Tibial artery (tissue), 4 donors: ENCODE results near the gene NOS2.
"Not testable (repeated sequence)": the region's sequence is repeated elsewhere in the genome, so short reads cannot be mapped to it uniquely, and the experiment has no call there.

ENCODE experiments used
- DNase-seq, 2 donors: peaks; one replicate each; pipeline ENCODE4 v3.0.0-alpha.2; 2019
- H3K27ac ChIP-seq, 2 donors: fragments of 200-600 bp; sonication (generic) in 1 of 2; 1 replicate in 1 of 2; 2 replicates in 1 of 2; pipeline ENCODE4 v1.5.1; 2018 to 2019; ENCODE audit warnings: mild to moderate bottlenecking in 1 of 2
- H3K27me3 ChIP-seq, 2 donors: fragments of 200-600 bp; sonication (generic) in 1 of 2; one replicate each; pipeline versions ENCODE4 v1.5.1 to v1.6.0; 2016 to 2019
- H3K36me3 ChIP-seq, 3 donors: fragments of 200-600 bp; sonication (generic) in 2 of 3; one replicate each; pipeline ENCODE4 v1.5.1; 2016 to 2019; ENCODE audit warnings: mild to moderate bottlenecking in 2 of 3
- H3K4me1 ChIP-seq, 4 donors: fragments of 200-600 bp; sonication (generic) in 2 of 4; 1 replicate in 3 of 4; 2 replicates in 1 of 4; pipeline ENCODE4 v1.5.1; 2016 to 2019
- H3K4me3 ChIP-seq, 2 donors: fragments of 200-600 bp; sonication (generic) in 1 of 2; 1 replicate in 1 of 2; 2 replicates in 1 of 2; pipeline ENCODE4 v1.5.1; 2018 to 2019; ENCODE audit warnings: mild to moderate bottlenecking in 2 of 2
- H3K9me3 ChIP-seq, 3 donors: fragments of 200-600 bp; sonication (generic) in 1 of 3; one replicate each; pipeline ENCODE4 v1.5.1; 2016 to 2019
- CTCF ChIP-seq, 2 experiments: fragments of 200-600 bp in 1 of 2; fragments of 450-650 bp in 1 of 2; IDR thresholded peaks; one replicate each; pipeline ENCODE4 v1.5.1; 2017 to 2019; ENCODE audit warnings: antibody characterized with exemption in 2 of 2, mild to moderate bottlenecking in 1 of 2, moderate library complexity in 1 of 2
- intact Hi-C: fragments of 100-400 bp; cut with DNase I; formaldehyde crosslinking; loops from one replicate; pipeline ENCODE4 v1.15.0; 2023; ENCODE audit warnings: low total_unique reads

NOS2 gene

GRCh38 chr17:27759528-27759927, 40.8 kb downstream of the NOS2 start:
- intact Hi-C loops: no loop called here
- no peak for TF ChIP-seq CTCF (IDR thresholded peaks at IDR 0.05)
- H3K36me3 ChIP-seq: no peaks in the 10 kb centered on the region

DNA sequence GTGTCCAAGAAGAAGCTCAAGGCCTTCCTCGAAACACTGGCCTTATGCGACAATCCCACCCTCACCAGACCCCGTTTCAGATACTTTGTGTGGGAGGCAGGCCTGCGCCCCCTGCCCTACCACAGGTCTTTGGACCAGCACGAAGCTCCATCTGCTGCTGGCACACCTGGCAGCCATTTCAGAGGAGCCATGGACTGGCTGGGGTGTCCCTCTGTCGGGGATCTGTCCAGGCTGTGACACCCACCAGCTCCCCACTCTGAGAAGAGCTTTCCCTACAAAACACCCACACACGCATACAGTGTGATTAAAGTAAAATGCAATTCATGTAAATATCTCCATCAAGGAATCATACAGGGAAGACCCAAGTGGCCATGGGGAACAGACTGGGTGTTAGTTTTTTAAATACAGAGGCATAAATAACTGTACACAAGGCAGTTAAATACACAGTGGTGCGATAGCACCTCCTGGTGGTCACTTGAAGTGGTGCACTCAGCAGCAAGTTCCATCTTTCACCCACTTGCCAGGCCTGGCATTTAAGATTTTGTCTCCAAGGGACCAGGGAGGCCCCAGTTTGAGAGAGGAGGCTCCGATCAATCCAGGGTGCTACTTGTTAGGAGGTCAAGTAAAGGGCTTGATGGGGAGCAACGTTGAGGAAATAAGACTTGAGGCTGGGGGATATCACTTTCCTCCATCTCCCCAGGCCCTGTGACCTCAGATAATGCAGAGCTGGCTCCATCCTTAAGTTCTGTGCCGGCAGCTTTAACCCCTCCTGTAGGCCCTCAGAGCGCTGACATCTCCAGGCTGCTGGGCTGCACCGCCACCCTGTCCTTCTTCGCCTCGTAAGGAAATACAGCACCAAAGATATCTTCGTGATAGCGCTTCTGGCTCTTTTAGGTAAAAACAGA, 43.6 kb downstream of the NOS2 start:
- Histone ChIP-seq H3K27ac (no peak overlapping the region), H3K27me3 (no peaks in the 10 kb centered on the region), H3K36me3 (no peaks in the 10 kb centered on the region), H3K4me1 (no peaks in the 10 kb centered on the region), H3K9me3 (no peaks in the 10 kb centered on the region), H3K4me3 (no peak overlapping the region)
- DNase-seq: peak; percentile 42 to 63
- peak; percentile 71 to 80 for TF ChIP-seq CTCF (IDR thresholded peaks at IDR 0.05)
- intact Hi-C loops: no loop called here

More at GRCh38 chr17:27759528-27759927, 40.8 kb downstream of the NOS2 start:
- Histone ChIP-seq H3K4me1 (no peaks in the 10 kb centered on the region), H3K27ac (no peak overlapping the region), H3K27me3 (no peaks in the 10 kb centered on the region), H3K4me3 (no peak overlapping the region), H3K9me3 (no peaks in the 10 kb centered on the region)
- no peak for DNase-seq

DNA sequence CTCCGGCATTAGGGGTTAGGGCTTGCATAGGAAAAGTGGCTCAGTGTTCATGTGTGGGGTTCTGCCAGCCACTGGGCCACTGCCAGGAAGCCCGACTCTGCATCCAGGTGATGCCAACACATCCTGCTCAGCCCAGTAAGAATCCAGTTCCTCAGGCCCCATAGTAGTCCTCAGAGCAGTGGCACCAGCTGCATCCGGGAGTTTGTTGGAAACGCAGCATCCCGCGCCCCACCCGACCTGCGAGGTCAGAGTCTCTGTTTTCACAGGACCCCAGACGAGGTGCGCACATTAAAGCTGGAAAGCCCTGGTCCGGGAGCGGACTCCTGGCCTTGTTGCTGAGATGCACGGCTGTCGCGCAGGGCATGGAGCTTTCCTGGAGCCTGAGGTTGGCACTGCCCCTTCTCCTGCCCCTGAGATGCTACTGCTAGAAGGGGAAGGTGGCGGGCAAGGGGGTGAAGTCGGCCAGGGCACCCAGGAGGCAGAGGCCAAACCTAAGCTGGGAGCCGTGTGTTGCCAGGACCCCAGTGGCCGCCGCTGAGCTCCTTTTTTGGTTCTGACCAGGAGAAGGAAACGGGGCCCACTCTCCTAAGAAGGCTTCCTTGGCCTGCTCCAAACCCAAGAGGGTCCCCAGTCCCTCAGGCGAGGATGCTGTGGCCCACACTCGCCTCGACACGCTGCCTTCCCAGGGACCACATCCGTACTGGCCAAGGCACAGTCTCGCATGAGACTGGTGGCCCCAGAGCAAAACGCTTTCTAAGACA, 44.4 kb downstream of the NOS2 start:
- H3K27me3 ChIP-seq: no peaks in the 10 kb centered on the region
- intact Hi-C loops: no loop called here

GRCh38 chr17:27754549-27754948, 45.8 kb downstream of the NOS2 start:
- TF ChIP-seq CTCF (IDR thresholded peaks at IDR 0.05): no peak

More for the DNA sequence above, 44.4 kb downstream of the NOS2 start:
- Histone ChIP-seq H3K36me3 (no peaks in the 10 kb centered on the region), H3K27ac (no peak overlapping the region), H3K4me1 (no peaks in the 10 kb centered on the region), H3K9me3 (no peaks in the 10 kb centered on the region), H3K4me3 (no peak overlapping the region)
- no peak for TF ChIP-seq CTCF (IDR thresholded peaks at IDR 0.05)
- peak in 1 of 2 donors; percentile 60 for DNase-seq

GRCh38 chr17:27753726-27754125, 46.6 kb downstream of the NOS2 start:
- H3K36me3 ChIP-seq, H3K27me3 ChIP-seq, DNase-seq, H3K4me1 ChIP-seq, intact Hi-C loops, H3K4me3 ChIP-seq, H3K9me3 ChIP-seq, H3K27ac ChIP-seq: not testable (repeated sequence)

More at GRCh38 chr17:27754549-27754948, 45.8 kb downstream of the NOS2 start:
- Histone ChIP-seq H3K27ac (no peak overlapping the region), H3K9me3 (no peaks in the 10 kb centered on the region), H3K4me1 (no peaks in the 10 kb centered on the region), H3K27me3 (no peaks in the 10 kb centered on the region), H3K4me3 (no peak overlapping the region), H3K36me3 (no peaks in the 10 kb centered on the region)
- intact Hi-C loops: no loop called here
- no peak for DNase-seq

DNA sequence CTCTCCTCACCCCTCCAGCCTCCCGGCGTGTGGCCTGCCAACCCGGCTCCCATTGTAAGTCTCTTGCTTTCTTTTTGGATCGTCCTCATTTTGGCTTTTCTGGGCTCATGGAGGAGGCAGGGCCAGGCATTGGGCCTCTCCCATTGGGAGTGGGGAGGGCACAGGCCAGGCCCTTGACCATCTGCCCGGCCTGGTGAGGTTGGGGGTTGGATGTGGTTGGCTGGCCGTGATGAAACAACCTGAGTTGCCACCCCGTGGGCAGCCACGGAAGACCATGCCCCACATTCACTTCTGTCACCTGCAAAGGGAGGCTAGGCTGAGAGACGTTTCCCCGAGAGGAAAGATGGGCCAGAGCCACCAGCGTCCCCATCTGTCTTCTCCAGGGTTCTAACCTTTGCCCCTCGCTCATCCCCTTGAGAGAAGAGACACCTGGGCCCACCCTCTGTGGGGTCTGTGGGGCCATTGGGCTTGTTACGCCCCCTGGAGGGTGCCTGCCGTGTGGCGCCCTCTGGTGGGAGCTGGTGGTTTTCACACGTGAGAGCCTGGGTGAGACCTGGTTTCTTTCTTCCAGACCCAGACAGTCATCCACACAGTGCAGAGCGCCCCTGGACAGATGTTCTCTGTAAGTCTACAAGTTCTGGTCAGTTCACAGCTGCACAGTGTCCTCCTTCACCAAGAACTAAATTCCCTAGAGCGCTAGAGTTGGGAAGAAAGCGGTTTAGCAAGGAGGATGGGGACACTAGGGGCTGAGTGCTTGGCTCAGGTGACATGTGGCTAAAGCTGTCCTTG, 47.3 kb downstream of the NOS2 start:
- H3K27ac ChIP-seq, H3K27me3 ChIP-seq, H3K36me3 ChIP-seq, H3K4me1 ChIP-seq, H3K9me3 ChIP-seq, H3K4me3 ChIP-seq, intact Hi-C loops, DNase-seq: not testable (repeated sequence)
